Neuronal stem cell (in vitro differentiated cells): ENCODE results near the gene PRRG3.

ENCODE experiments used
- DNase-seq: peaks from one replicate; pipeline ENCODE4 v3.0.0-alpha.2; 2013; ENCODE audit warnings: low spot score
- H2AFZ ChIP-seq: one replicate; pipeline ENCODE4 v1.6.1; 2013; ENCODE audit warnings: mild to moderate bottlenecking, low read length, inconsistent platforms
- H2AK5ac ChIP-seq: 2 replicates; pipeline ENCODE4 v1.6.1; 2013; ENCODE audit warnings: low read depth, mild to moderate bottlenecking, inconsistent platforms, low read length, moderate library complexity, mixed read lengths
- H2BK120ac ChIP-seq: 2 replicates; pipeline ENCODE4 v1.6.1; 2013; ENCODE audit warnings: low read depth, mild to moderate bottlenecking, inconsistent platforms, low read length, moderate library complexity, mixed read lengths
- H2BK12ac ChIP-seq: one replicate; pipeline ENCODE4 v1.6.1; 2013; ENCODE audit warnings: low read length, inconsistent platforms
- H2BK15ac ChIP-seq: 2 replicates; pipeline ENCODE4 v1.6.1; 2013; ENCODE audit warnings: mild to moderate bottlenecking, low read length, inconsistent platforms, mixed read lengths
- H2BK5ac ChIP-seq: one replicate; pipeline ENCODE4 v1.6.1; 2013; ENCODE audit warnings: inconsistent platforms, mild to moderate bottlenecking, low read length, moderate library complexity
- H3K14ac ChIP-seq: one replicate; pipeline ENCODE4 v1.6.1; 2013; ENCODE audit warnings: low read length, inconsistent platforms
- H3K18ac ChIP-seq: 2 replicates; pipeline ENCODE4 v1.6.1; 2013; ENCODE audit warnings: low read length, inconsistent platforms
- H3K23ac ChIP-seq: 2 replicates; pipeline ENCODE4 v1.6.1; 2013; ENCODE audit warnings: low read depth, mild to moderate bottlenecking, mixed read lengths, low read length, inconsistent platforms; ENCODE audit not compliant: poor library complexity
- H3K27ac ChIP-seq: replicated peaks from 3 replicates; pipeline ENCODE4 v1.5.1; 2013; ENCODE audit warnings: low read length, inconsistent platforms
- H3K27me3 ChIP-seq, 3 experiments: 2 replicates each; pipeline ENCODE4 v1.6.1; 2013; ENCODE audit warnings: low read length in 3 of 3, mild to moderate bottlenecking in 2 of 3, inconsistent platforms in 1 of 3, low read depth in 1 of 3, mixed read lengths in 1 of 3, moderate library complexity in 1 of 3; ENCODE audit not compliant: control insufficient read depth in 3 of 3, insufficient read depth in 3 of 3
- H3K36me3 ChIP-seq, 2 donors: replicated peaks in 1 of 2; 2 replicates each; pipeline ENCODE4 v1.6.1; 2013; ENCODE audit warnings: low read length in 2 of 2; ENCODE audit not compliant: control insufficient read depth in 2 of 2, insufficient read depth in 2 of 2
- H3K4ac ChIP-seq: 2 replicates; pipeline ENCODE4 v1.6.1; 2013; ENCODE audit warnings: inconsistent platforms, mild to moderate bottlenecking, low read length, moderate library complexity
- H3K4me1 ChIP-seq, 2 donors: 1 replicate in 1 of 2; 2 replicates in 1 of 2; pipeline ENCODE4 v1.6.1; 2013; ENCODE audit warnings: low read length in 2 of 2, low read depth in 1 of 2; ENCODE audit not compliant: control insufficient read depth in 2 of 2, insufficient read depth in 1 of 2
- H3K4me2 ChIP-seq: one replicate; pipeline ENCODE4 v1.6.1; 2013; ENCODE audit warnings: mild to moderate bottlenecking, low read length, inconsistent platforms; ENCODE audit not compliant: insufficient read depth, poor library complexity, severe bottlenecking
- H3K4me3 ChIP-seq, 2 donors: 2 replicates each; pipeline ENCODE4 v1.5.1; 2013; ENCODE audit warnings: low read length in 2 of 2, mild to moderate bottlenecking in 2 of 2, inconsistent platforms in 1 of 2, moderate library complexity in 1 of 2
- H3K79me1 ChIP-seq: one replicate; pipeline ENCODE4 v1.6.1; 2013; ENCODE audit warnings: low read depth, mild to moderate bottlenecking, inconsistent platforms, low read length, moderate library complexity
- H3K9ac ChIP-seq: one replicate; pipeline ENCODE4 v1.6.1; 2013; ENCODE audit warnings: mild to moderate bottlenecking, low read depth, low read length, inconsistent platforms; ENCODE audit not compliant: poor library complexity
- H3K9me3 ChIP-seq, 2 donors: replicated peaks in 1 of 2; 2 replicates each; pipeline versions ENCODE3 to v1.6.1; 2013; ENCODE audit warnings: low read length in 2 of 2, mild to moderate bottlenecking in 2 of 2, inconsistent platforms in 1 of 2, low read depth in 1 of 2, mixed read lengths in 1 of 2, moderate library complexity in 1 of 2; ENCODE audit not compliant: control insufficient read depth in 2 of 2, insufficient read depth in 1 of 2
- H4K8ac ChIP-seq: one replicate; pipeline ENCODE4 v1.6.1; 2013; ENCODE audit warnings: low read depth, mild to moderate bottlenecking, inconsistent platforms, low read length, moderate library complexity
- H4K91ac ChIP-seq: one replicate; pipeline ENCODE4 v1.6.1; 2013; ENCODE audit warnings: low read length, low read depth, mild to moderate bottlenecking, inconsistent platforms; ENCODE audit not compliant: poor library complexity
- WGBS, 2 donors: extraction: QIAGEN DNeasy Blood & Tissue Kit; methylation state at CpG; one replicate each; pipeline ENCODE4 v1.1.7; 2013; ENCODE audit warnings: missing lambda C conversion rate in 2 of 2, mixed read lengths in 1 of 2; ENCODE audit not compliant: insufficient read length in 2 of 2, insufficient replicate concordance in 1 of 2; ENCODE audit errors: extremely low coverage in 2 of 2; 5-methylcytosine and 5-hydroxymethylcytosine counted together

Gene PRRG3

GRCh38 chrX:151737494-151737893 is 42.2 kb downstream of the PRRG3 start:
- Histone ChIP-seq H3K23ac (no peak overlapping the region), H2BK15ac (no peak overlapping the region), H3K4me3 (no peak overlapping the region), H3K4ac (no peak overlapping the region), H2BK12ac (no peak overlapping the region), H3K4me1 (no peaks in the 10 kb centered on the region), H3K79me1 (no peaks in the 10 kb centered on the region), H3K9ac (no peak overlapping the region), H3K4me2 (no peak overlapping the region), H4K8ac (no peak overlapping the region), H3K9me3 (no peaks in the 10 kb centered on the region), H3K27ac (no peak overlapping the region), H2AK5ac (no peak overlapping the region), H2BK5ac (no peak overlapping the region), H4K91ac (no peak overlapping the region), H3K14ac (no peak overlapping the region), H3K36me3 (no peaks in the 10 kb centered on the region), H3K27me3 (peaks cover 0 to 16% (median 0%) of the 10 kb centered on the region in 3 experiments), H2BK120ac (no peak overlapping the region), H3K18ac (no peak overlapping the region), H2AFZ (no peak overlapping the region)
- no CpG with 5 or more reads among the region's 5 CpGs for WGBS, 2 donors
- DNase-seq: no peak

GRCh38 chrX:151738751-151739150 is 43.5 kb downstream of the PRRG3 start:
- Histone ChIP-seq H2BK5ac (no peak overlapping the region), H3K9ac (no peak overlapping the region), H3K36me3 (no peaks in the 10 kb centered on the region), H2BK120ac (no peak overlapping the region), H3K9me3 (no peaks in the 10 kb centered on the region), H3K27me3 (peaks cover 0 to 11% (median 0%) of the 10 kb centered on the region in 3 experiments), H4K8ac (no peak overlapping the region), H3K27ac (no peak overlapping the region), H2AK5ac (no peak overlapping the region), H2AFZ (no peak overlapping the region), H3K4me1 (no peaks in the 10 kb centered on the region), H3K79me1 (no peaks in the 10 kb centered on the region), H2BK15ac (no peak overlapping the region), H3K18ac (no peak overlapping the region), H2BK12ac (no peak overlapping the region), H3K14ac (no peak overlapping the region), H4K91ac (no peak overlapping the region), H3K23ac (no peak overlapping the region), H3K4me3 (no peak overlapping the region), H3K4ac (no peak overlapping the region), H3K4me2 (no peak overlapping the region)
- no CpG with 5 or more reads among the region's 7 CpGs for WGBS, 2 donors
- no peak for DNase-seq

- Histone ChIP-seq H3K27me3 (peaks cover 0 to 13% (median 0%) of the 10 kb centered on the region in 3 experiments), H3K23ac (no peak overlapping the region)
Measured at GRCh38 chrX:151741606-151742005, 46.3 kb downstream of the PRRG3 start.

GRCh38 chrX:151742311-151742710 is 47.1 kb downstream of the PRRG3 start:
- H2BK15ac ChIP-seq: no peak overlapping the region
- H2BK12ac ChIP-seq: no peak overlapping the region
- no peak overlapping the region for H4K8ac ChIP-seq
- H3K4ac ChIP-seq: no peak overlapping the region
- peaks cover 0 to 9% (median 0%) of the 10 kb centered on the region in 3 experiments for H3K27me3 ChIP-seq
- H3K9ac ChIP-seq: no peak overlapping the region
- DNase-seq: no peak
- H2BK5ac ChIP-seq: no peak overlapping the region
- no peaks in the 10 kb centered on the region for H3K79me1 ChIP-seq
- no peak overlapping the region for H2AFZ ChIP-seq
- H3K23ac ChIP-seq: no peak overlapping the region
- no peak overlapping the region for H4K91ac ChIP-seq
- H3K14ac ChIP-seq: no peak overlapping the region
- no peak overlapping the region for H3K4me2 ChIP-seq
- H3K27ac ChIP-seq: no peak overlapping the region
- no peaks in the 10 kb centered on the region for H3K9me3 ChIP-seq
- WGBS, 2 donors: no CpG with 5 or more reads among the region's 5 CpGs
- no peak overlapping the region for H3K4me3 ChIP-seq
- H3K4me1 ChIP-seq: no peaks in the 10 kb centered on the region
- H3K18ac ChIP-seq: no peak overlapping the region
- H2BK120ac ChIP-seq: no peak overlapping the region
- no peak overlapping the region for H2AK5ac ChIP-seq
- H3K36me3 ChIP-seq: no peaks in the 10 kb centered on the region

More at GRCh38 chrX:151741606-151742005, 46.3 kb downstream of the PRRG3 start:
- Histone ChIP-seq H2AK5ac (no peak overlapping the region), H4K91ac (no peak overlapping the region), H2BK120ac (no peak overlapping the region), H3K9ac (no peak overlapping the region), H3K4me3 (no peak overlapping the region), H4K8ac (no peak overlapping the region), H2BK15ac (no peak overlapping the region), H3K4ac (no peak overlapping the region), H3K14ac (no peak overlapping the region), H3K18ac (no peak overlapping the region), H3K9me3 (no peaks in the 10 kb centered on the region), H3K36me3 (no peaks in the 10 kb centered on the region), H3K4me1 (no peaks in the 10 kb centered on the region), H3K79me1 (no peaks in the 10 kb centered on the region), H3K27ac (no peak overlapping the region), H2BK12ac (no peak overlapping the region), H2BK5ac (no peak overlapping the region), H2AFZ (no peak overlapping the region), H3K4me2 (no peak overlapping the region)
- DNase-seq: no peak
- no CpG with 5 or more reads among the region's 4 CpGs for WGBS, 2 donors
